C1 segment of cervical spinal cord (tissue), 14 donors: ENCODE measurements around the gene MT1E.
"Not testable (repeated sequence)": the region's sequence is repeated elsewhere in the genome, so short reads cannot be mapped to it uniquely, and the experiment has no call there.

Experiments used
- DNase-seq, 14 donors: peaks; one replicate each; lab custom pipeline; 2025; lab: John Stamatoyannopoulos, UW

The MT1E gene

GRCh38 chr16:56625140-56625942, at the start of gene MT1E:
Gene MT1E (plus strand): TSS chr16:56625781. CDS start chr16:56625852, 71 bp downstream.
- DNase-seq = peak in 12 of 14 donors; percentile 24 to 73 (median 50)

GRCh38 chr16:56576585-56577299, 48.8 kb upstream of the MT1E start:
- DNase-seq = peak in 3 of 14 donors; percentile 22 to 37 (median 25)

GRCh38 chr16:56577300-56577625, 48.3 kb upstream of the MT1E start:
- DNase-seq = no peak

GRCh38 chr16:56580391-56581048, 45.1 kb upstream of the MT1E start:
- DNase-seq = no peak

- DNase-seq = not testable (repeated sequence)
Measured at GRCh38 chr16:56582911-56583310, 42.7 kb upstream of the MT1E start.

GRCh38 chr16:56583351-56584168, 42.0 kb upstream of the MT1E start:
- DNase-seq = no peak

- DNase-seq = no peak
Measured at GRCh38 chr16:56584276-56584675, 41.3 kb upstream of the MT1E start.

- no peak for DNase-seq
Measured at GRCh38 chr16:56588781-56589140, 36.8 kb upstream of the MT1E start.

- DNase-seq = peak in 12 of 14 donors; percentile 34 to 80 (median 62)
Measured at GRCh38 chr16:56589141-56590039, 36.2 kb upstream of the MT1E start, which contains the start of gene MT3. Gene MT3 (plus strand): TSS chr16:56589528. CDS start chr16:56589591, 63 bp downstream.

- peak in 1 of 14 donors; percentile 15 for DNase-seq
Measured at GRCh38 chr16:56591377-56592060, 34.1 kb upstream of the MT1E start.

- no peak for DNase-seq
Measured at GRCh38 chr16:56593573-56594291, 31.8 kb upstream of the MT1E start.

GRCh38 chr16:56594292-56594619, 31.3 kb upstream of the MT1E start:
- DNase-seq = no peak

GRCh38 chr16:56600398-56600999, 25.1 kb upstream of the MT1E start:
- peak in 8 of 14 donors; percentile 21 to 67 (median 36) for DNase-seq

GRCh38 chr16:56601325-56601724, 24.3 kb upstream of the MT1E start:
- peak in 2 of 14 donors; percentile 6 to 60 for DNase-seq

GRCh38 chr16:56603589-56603988, 22.0 kb upstream of the MT1E start:
- peak in 6 of 14 donors; percentile 9 to 55 (median 28) for DNase-seq

- no peak for DNase-seq
Measured at GRCh38 chr16:56604966-56605365, 20.6 kb upstream of the MT1E start.

- no peak for DNase-seq
Measured at GRCh38 chr16:56605475-56605874, 20.1 kb upstream of the MT1E start.

- DNase-seq = peak in 4 of 14 donors; percentile 16 to 56 (median 26)
Measured at GRCh38 chr16:56606071-56606475, 19.5 kb upstream of the MT1E start.
